ENCODE results near the gene TSHZ2. TPM values are rescaled to one million over a fixed set of nuclear protein-coding genes. Genes with fewer than 3 reads are reported as not detected.

The TSHZ2 gene
- total RNA-seq, 1 experiment from 2014 or later, result 0.07 TPM

DNA sequence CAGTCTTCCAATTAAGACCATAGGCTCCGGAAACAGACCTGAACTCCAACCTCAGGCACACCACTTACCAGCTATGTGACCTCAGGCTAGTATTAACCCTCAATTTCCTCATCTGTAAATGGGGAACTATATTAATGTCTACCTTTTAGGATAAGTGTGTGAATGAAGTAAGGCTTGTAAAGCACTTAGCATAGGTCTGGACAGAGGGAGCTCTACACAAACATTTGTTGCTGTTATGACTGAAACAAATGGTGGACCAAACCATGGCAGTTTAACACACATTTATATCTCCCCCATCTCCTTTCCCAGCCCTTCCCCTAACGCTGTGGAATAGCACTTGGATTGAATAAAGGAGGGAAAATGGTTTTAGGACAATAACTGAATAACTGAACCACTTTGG lies 48.7 kb downstream of the TSHZ2 start:
- CTCF ChIA-PET, result no interaction called here
- intact Hi-C loops (cut with micrococcal nuclease), result no loop called here
- no peak for ATAC-seq

DNA sequence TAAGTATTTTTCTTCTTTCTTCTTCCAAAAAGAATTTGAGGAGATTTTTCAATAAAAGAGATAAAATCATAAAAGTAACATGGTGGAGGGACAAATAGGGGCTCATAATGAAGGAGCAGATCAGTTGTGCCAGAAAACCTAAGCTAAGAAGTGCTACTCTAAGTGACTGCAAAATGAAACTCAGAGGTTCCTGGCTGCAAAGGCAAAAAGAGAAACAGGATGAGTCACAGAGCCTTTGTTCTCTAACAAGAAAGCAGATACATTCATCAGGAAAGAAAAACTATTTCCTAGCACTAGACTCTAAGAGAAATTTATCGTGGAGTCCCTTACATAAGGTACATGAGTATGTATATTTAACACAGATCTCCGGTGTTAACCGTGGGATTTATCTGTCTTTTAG lies 49.8 kb downstream of the TSHZ2 start:
- no peak overlapping the region for H3K4me2 ChIP-seq (ENCODE audit: low read length)
- no peaks in the 10 kb centered on the region for H3K9me3 ChIP-seq (ENCODE audit: control insufficient read depth in 1 of 2, insufficient read depth in 1 of 2, low read depth in 1 of 2, low read length in 2 of 2)
- ChIA-PET POLR2A (no interaction called here), CTCF (no interaction called here), RAD21 (ENCODE audit: low non-redundant PET in 1 of 2, low total read pairs in 2 of 2, uncharacterized antibody in 2 of 2, unreplicated experiment in 2 of 2) (no interaction called here)
- no peak for ATAC-seq
- no peaks in the 10 kb centered on the region for H3K9me2 ChIP-seq (ENCODE audit: insufficient read depth)
- no peaks in the 10 kb centered on the region for H3K36me3 ChIP-seq (ENCODE audit: control insufficient read depth in 1 of 2, insufficient read depth in 2 of 2, low read length in 2 of 2)
- no peaks in the 10 kb centered on the region for H3K27me3 ChIP-seq (ENCODE audit: insufficient read depth, low read length)
- H3K4me1 ChIP-seq (ENCODE audit: control insufficient read depth in 1 of 2, insufficient read depth in 2 of 2, low read length in 2 of 2), result no peaks in the 10 kb centered on the region
- H4K20me1 ChIP-seq (ENCODE audit: insufficient read depth), result no peaks in the 10 kb centered on the region
- DNase-seq (ENCODE audit: low read depth, low spot score), result no peak
- TF ChIP-seq TCF7L2 (IDR thresholded peaks at IDR 0.05; ENCODE audit: borderline replicate concordance, extremely low read depth, insufficient read depth, insufficient read length), result no peak
- TF ChIP-seq ZFX (IDR thresholded peaks at IDR 0.05), result no peak
- TF ChIP-seq SP1 (IDR thresholded peaks at IDR 0.05; ENCODE audit: low read depth), result no peak
- no peak for TF ChIP-seq ZNF274 (IDR thresholded peaks at IDR 0.05; ENCODE audit: low read depth, low read length)
- H3K79me2 ChIP-seq (ENCODE audit: insufficient read depth, low read length), result no peaks in the 10 kb centered on the region
- H3K9ac ChIP-seq (ENCODE audit: low read length), result no peak overlapping the region
- intact Hi-C loops (cut with micrococcal nuclease), result no loop called here
- H3K27ac ChIP-seq (ENCODE audit: low read depth, low read length), result no peak overlapping the region
- H2AFZ ChIP-seq (ENCODE audit: low read depth, low read length, poor library complexity, severe bottlenecking), result no peak overlapping the region
- no peak overlapping the region for H3K4me3 ChIP-seq (replicated peaks in 1 of 2; ENCODE audit: low read depth in 1 of 2, low read length in 2 of 2)
- BruUV-seq (replicated peaks), result no TSS peak

More for the DNA sequence above, 48.7 kb downstream of the TSHZ2 start:
- ChIA-PET RAD21 (ENCODE audit: low non-redundant PET in 1 of 2, low total read pairs in 2 of 2, uncharacterized antibody in 2 of 2, unreplicated experiment in 2 of 2) (no interaction called here), POLR2A (no interaction called here)
- Histone ChIP-seq H3K4me3 (replicated peaks in 1 of 2; ENCODE audit: low read depth in 1 of 2, low read length in 2 of 2) (no peak overlapping the region), H3K79me2 (ENCODE audit: insufficient read depth, low read length) (no peaks in the 10 kb centered on the region), H3K4me2 (ENCODE audit: low read length) (no peak overlapping the region), H3K27me3 (ENCODE audit: insufficient read depth, low read length) (no peaks in the 10 kb centered on the region), H3K9me3 (ENCODE audit: control insufficient read depth in 1 of 2, insufficient read depth in 1 of 2, low read depth in 1 of 2, low read length in 2 of 2) (no peaks in the 10 kb centered on the region), H3K4me1 (ENCODE audit: control insufficient read depth in 1 of 2, insufficient read depth in 2 of 2, low read length in 2 of 2) (no peaks in the 10 kb centered on the region), H3K36me3 (ENCODE audit: control insufficient read depth in 1 of 2, insufficient read depth in 2 of 2, low read length in 2 of 2) (no peaks in the 10 kb centered on the region), H4K20me1 (ENCODE audit: insufficient read depth) (no peaks in the 10 kb centered on the region), H3K27ac (ENCODE audit: low read depth, low read length) (no peak overlapping the region), H3K9ac (ENCODE audit: low read length) (no peak overlapping the region), H3K9me2 (ENCODE audit: insufficient read depth) (no peaks in the 10 kb centered on the region), H2AFZ (ENCODE audit: low read depth, low read length, poor library complexity, severe bottlenecking) (no peak overlapping the region)
- BruUV-seq (replicated peaks), result no TSS peak
- no peak for DNase-seq (ENCODE audit: low read depth, low spot score)
- TF ChIP-seq ELF1 (IDR thresholded peaks at IDR 0.05; ENCODE audit: borderline replicate concordance, low read depth), result no peak
- no peak for TF ChIP-seq CBX3 (IDR thresholded peaks at IDR 0.05; ENCODE audit: low read depth)

Measured in HCT116 (cell line).